Endothelial cell of umbilical vein (primary cell): ENCODE results near the gene OXCT2.

Experiments
- CTCF ChIP-seq, 2 donors: IDR thresholded peaks; 1 replicate in 1 of 2; 2 replicates in 1 of 2; pipeline ENCODE4 v1.5.1; 2011; ENCODE audit warnings: low read length in 2 of 2, mild to moderate bottlenecking in 2 of 2, moderate library complexity in 2 of 2, control low read depth in 1 of 2, inconsistent platforms in 1 of 2, low read depth in 1 of 2; ENCODE audit not compliant: insufficient read depth in 1 of 2; ENCODE audit errors: extremely low read depth in 1 of 2
- EZH2 ChIP-seq: IDR thresholded peaks from 2 replicates; pipeline ENCODE4 v1.6.1; 2012; ENCODE audit warnings: borderline replicate concordance, low read depth, mild to moderate bottlenecking, moderate library complexity, low read length, inconsistent platforms; ENCODE audit not compliant: severe bottlenecking
- FOS ChIP-seq: IDR thresholded peaks from 2 replicates; pipeline ENCODE4 v1.6.1; 2011; ENCODE audit warnings: mild to moderate bottlenecking, low read length, moderate library complexity, borderline replicate concordance; ENCODE audit not compliant: insufficient read depth
- JUN ChIP-seq: IDR thresholded peaks from 2 replicates; pipeline ENCODE4 v1.6.1; 2011; ENCODE audit warnings: borderline replicate concordance, low read depth; ENCODE audit not compliant: insufficient read length, insufficient read depth
- POLR2A ChIP-seq: IDR thresholded peaks from 2 replicates; pipeline ENCODE4 v1.6.1; 2012; ENCODE audit warnings: low read depth, mild to moderate bottlenecking, control low read depth, low read length
- POLR2AphosphoS5 ChIP-seq: IDR thresholded peaks from 2 replicates; pipeline ENCODE4 v1.6.1; 2012; ENCODE audit warnings: low read depth, mild to moderate bottlenecking, control low read depth, low read length, moderate library complexity; ENCODE audit not compliant: insufficient read depth

GRCh38 chr1:39752703-39753102, 18.4 kb downstream of the OXCT2 start:
- TF ChIP-seq EZH2 (no peak), CTCF (IDR thresholded peaks at IDR 0.05; ENCODE audit: extremely low read depth in 1 of 2, insufficient read depth in 1 of 2, low read depth in 1 of 2, low read length in 2 of 2) (no peak), POLR2AphosphoS5 (no peak), POLR2A (no peak), JUN (no peak), FOS (no peak)
